ENCODE data around the gene AHSG.
"Not testable (repeated sequence)": the region's sequence is repeated elsewhere in the genome, so short reads cannot be mapped to it uniquely, and the experiment has no call there.

AHSG gene

GRCh38 chr3:186612721-186613636 is at the start of gene AHSG:
TSS of gene AHSG (plus strand) at chr3:186613060. CDS start at chr3:186613142, 82 bp downstream.
- DNase-seq (ENCODE audit: low read depth), result no peak

- DNase-seq (ENCODE audit: low read depth), result no peak
Observed at GRCh38 chr3:186564586-186564985, 48.3 kb upstream of the AHSG start.

- DNase-seq (ENCODE audit: low read depth), result no peak
Observed at GRCh38 chr3:186566772-186567071, 46.1 kb upstream of the AHSG start.

- peak; percentile 91 for DNase-seq (ENCODE audit: low read depth)
Observed at GRCh38 chr3:186567072-186567921, 45.6 kb upstream of the AHSG start, which contains the start of gene TBCCD1. TSS of gene TBCCD1 (minus strand) at chr3:186567339. CDS start at chr3:186564329, 3,010 bp downstream.

- not testable (repeated sequence) for DNase-seq (ENCODE audit: low read depth)
Observed at GRCh38 chr3:186569361-186569760, 43.5 kb upstream of the AHSG start.

GRCh38 chr3:186569779-186570095 is 43.1 kb upstream of the AHSG start:
- no peak for DNase-seq (ENCODE audit: low read depth)

- DNase-seq (ENCODE audit: low read depth), result peak; percentile 97
Observed at GRCh38 chr3:186570096-186570940, 42.5 kb upstream of the AHSG start, which contains the start of gene DNAJB11. TSS of gene DNAJB11 (plus strand) at chr3:186570720. CDS start at chr3:186570898, 178 bp downstream.

GRCh38 chr3:186570941-186571643 is 41.8 kb upstream of the AHSG start:
- DNase-seq (ENCODE audit: low read depth), result no peak

- DNase-seq (ENCODE audit: low read depth), result no peak
Observed at GRCh38 chr3:186571644-186572013, 41.2 kb upstream of the AHSG start.

- DNase-seq (ENCODE audit: low read depth), result no peak
Observed at GRCh38 chr3:186577521-186577920, 35.3 kb upstream of the AHSG start.

GRCh38 chr3:186580785-186581184 is 32.1 kb upstream of the AHSG start:
- DNase-seq (ENCODE audit: low read depth), result no peak

- DNase-seq (ENCODE audit: low read depth), result no peak
Observed at GRCh38 chr3:186582541-186582940, 30.3 kb upstream of the AHSG start.

GRCh38 chr3:186583831-186584230 is 29.0 kb upstream of the AHSG start:
- no peak for DNase-seq (ENCODE audit: low read depth)

- DNase-seq (ENCODE audit: low read depth), result not testable (repeated sequence)
Observed at GRCh38 chr3:186586245-186586644, 26.6 kb upstream of the AHSG start.

GRCh38 chr3:186587183-186587582 is 25.7 kb upstream of the AHSG start:
- DNase-seq (ENCODE audit: low read depth), result no peak

- no peak for DNase-seq (ENCODE audit: low read depth)
Observed at GRCh38 chr3:186588632-186589031, 24.2 kb upstream of the AHSG start.

GRCh38 chr3:186589121-186589520 is 23.7 kb upstream of the AHSG start:
- DNase-seq (ENCODE audit: low read depth), result no peak

- DNase-seq (ENCODE audit: low read depth), result no peak
Observed at GRCh38 chr3:186589856-186590579, 22.8 kb upstream of the AHSG start.

GRCh38 chr3:186590580-186591295 is 22.1 kb upstream of the AHSG start:
- DNase-seq (ENCODE audit: low read depth), result no peak

GRCh38 chr3:186592682-186593081 is 20.2 kb upstream of the AHSG start:
- DNase-seq (ENCODE audit: low read depth), result no peak
